ENCODE data around the gene STON2.

Gene STON2

GRCh38 chr14:81427348-81428058, 27.4 kb upstream of the STON2 start:
- TF ChIP-seq TCF4 (CRISPR knock-in tag; IDR thresholded peaks at IDR 0.05; ENCODE audit: borderline replicate concordance), result no peak
- no peak for TF ChIP-seq PATZ1 (CRISPR knock-in tag; IDR thresholded peaks at IDR 0.05; ENCODE audit: borderline replicate concordance)
- TF ChIP-seq ARNTL (CRISPR knock-in tag; IDR thresholded peaks at IDR 0.05; ENCODE audit: borderline replicate concordance, low read depth), result no peak
- TF ChIP-seq, protein P1, sequence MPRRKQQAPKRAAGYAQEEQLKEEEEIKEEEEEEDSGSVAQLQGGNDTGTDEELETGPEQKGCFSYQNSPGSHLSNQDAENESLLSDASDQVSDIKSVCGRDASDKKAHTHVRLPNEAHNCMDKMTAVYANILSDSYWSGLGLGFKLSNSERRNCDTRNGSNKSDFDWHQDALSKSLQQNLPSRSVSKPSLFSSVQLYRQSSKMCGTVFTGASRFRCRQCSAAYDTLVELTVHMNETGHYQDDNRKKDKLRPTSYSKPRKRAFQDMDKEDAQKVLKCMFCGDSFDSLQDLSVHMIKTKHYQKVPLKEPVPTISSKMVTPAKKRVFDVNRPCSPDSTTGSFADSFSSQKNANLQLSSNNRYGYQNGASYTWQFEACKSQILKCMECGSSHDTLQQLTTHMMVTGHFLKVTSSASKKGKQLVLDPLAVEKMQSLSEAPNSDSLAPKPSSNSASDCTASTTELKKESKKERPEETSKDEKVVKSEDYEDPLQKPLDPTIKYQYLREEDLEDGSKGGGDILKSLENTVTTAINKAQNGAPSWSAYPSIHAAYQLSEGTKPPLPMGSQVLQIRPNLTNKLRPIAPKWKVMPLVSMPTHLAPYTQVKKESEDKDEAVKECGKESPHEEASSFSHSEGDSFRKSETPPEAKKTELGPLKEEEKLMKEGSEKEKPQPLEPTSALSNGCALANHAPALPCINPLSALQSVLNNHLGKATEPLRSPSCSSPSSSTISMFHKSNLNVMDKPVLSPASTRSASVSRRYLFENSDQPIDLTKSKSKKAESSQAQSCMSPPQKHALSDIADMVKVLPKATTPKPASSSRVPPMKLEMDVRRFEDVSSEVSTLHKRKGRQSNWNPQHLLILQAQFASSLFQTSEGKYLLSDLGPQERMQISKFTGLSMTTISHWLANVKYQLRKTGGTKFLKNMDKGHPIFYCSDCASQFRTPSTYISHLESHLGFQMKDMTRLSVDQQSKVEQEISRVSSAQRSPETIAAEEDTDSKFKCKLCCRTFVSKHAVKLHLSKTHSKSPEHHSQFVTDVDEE (CRISPR knock-in tag; IDR thresholded peaks at IDR 0.05), result no peak
- TF ChIP-seq SNAI2 (CRISPR knock-in tag; IDR thresholded peaks at IDR 0.05), result no peak
- no peak for ATAC-seq

- ATAC-seq, result no peak
- TF ChIP-seq PATZ1 (CRISPR knock-in tag; IDR thresholded peaks at IDR 0.05; ENCODE audit: borderline replicate concordance), result no peak
- no peak for TF ChIP-seq ZFP3 (CRISPR knock-in tag; IDR thresholded peaks at IDR 0.05)
- no peak for TF ChIP-seq ZC3H10 (CRISPR knock-in tag; IDR thresholded peaks at IDR 0.05)
- TF ChIP-seq, protein P1 (CRISPR knock-in tag; IDR thresholded peaks at IDR 0.05), result no peak
These were observed 23.4 kb upstream of the STON2 start for GRCh38 chr14:81423504-81423903.

DNA sequence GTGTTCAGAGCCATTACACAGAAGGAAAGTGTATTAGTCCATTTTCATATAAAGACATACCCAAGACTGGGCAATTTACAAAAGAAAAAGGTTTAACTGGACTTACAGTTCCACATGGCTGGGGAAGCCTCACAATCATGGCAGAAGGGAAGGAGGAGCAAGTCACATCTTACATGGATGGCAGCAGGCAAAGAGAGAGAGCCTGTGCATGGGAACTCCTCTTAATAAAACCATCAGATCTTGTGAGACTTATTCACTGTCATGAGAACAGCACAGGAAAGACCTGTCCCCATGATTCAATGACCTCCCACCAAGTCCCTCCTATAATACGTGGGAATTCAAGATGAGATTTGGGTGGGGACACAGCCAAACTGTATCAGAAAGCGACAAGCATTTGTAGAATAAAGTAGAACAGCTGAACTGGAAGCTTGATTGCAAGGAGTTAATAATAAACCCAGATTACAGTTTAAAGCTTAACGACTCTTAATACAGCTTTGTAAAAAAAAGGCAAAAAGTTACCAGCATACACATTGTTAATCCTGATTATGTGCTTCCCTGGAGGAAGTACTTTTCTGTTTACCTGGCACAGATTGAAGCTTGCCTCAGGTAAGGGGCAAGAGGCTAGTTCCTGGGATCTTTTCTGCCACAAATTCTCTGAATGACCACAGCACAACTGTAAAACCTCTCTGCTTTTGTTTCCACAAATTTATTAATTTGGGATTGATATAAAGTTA, 18.1 kb upstream of the STON2 start:
- no peak for ATAC-seq
- TF ChIP-seq PPARA (CRISPR knock-in tag; IDR thresholded peaks at IDR 0.05; ENCODE audit: borderline replicate concordance) (no peak), CREB5 (CRISPR knock-in tag; IDR thresholded peaks at IDR 0.05; ENCODE audit: low read depth) (no peak), PATZ1 (CRISPR knock-in tag; IDR thresholded peaks at IDR 0.05; ENCODE audit: borderline replicate concordance) (no peak), ZFP3 (CRISPR knock-in tag; IDR thresholded peaks at IDR 0.05) (no peak), ZC3H10 (CRISPR knock-in tag; IDR thresholded peaks at IDR 0.05) (no peak), ZFP30 (CRISPR knock-in tag; IDR thresholded peaks at IDR 0.05) (no peak)

- no peak for ATAC-seq
- TF ChIP-seq RARB (CRISPR knock-in tag; IDR thresholded peaks at IDR 0.05) (no peak), PPARA (CRISPR knock-in tag; IDR thresholded peaks at IDR 0.05; ENCODE audit: borderline replicate concordance) (no peak), ESRRG (CRISPR knock-in tag; IDR thresholded peaks at IDR 0.05) (no peak), ARNTL (CRISPR knock-in tag; IDR thresholded peaks at IDR 0.05; ENCODE audit: borderline replicate concordance, low read depth) (no peak), ZNF565 (CRISPR knock-in tag; conservative IDR thresholded peaks at IDR 0.05; ENCODE audit: low read depth) (no peak), ISL1 (CRISPR knock-in tag; IDR thresholded peaks at IDR 0.05) (no peak), SNAI2 (CRISPR knock-in tag; IDR thresholded peaks at IDR 0.05) (no peak), ZFP3 (CRISPR knock-in tag; IDR thresholded peaks at IDR 0.05) (no peak)
- TF ChIP-seq, protein P2, sequence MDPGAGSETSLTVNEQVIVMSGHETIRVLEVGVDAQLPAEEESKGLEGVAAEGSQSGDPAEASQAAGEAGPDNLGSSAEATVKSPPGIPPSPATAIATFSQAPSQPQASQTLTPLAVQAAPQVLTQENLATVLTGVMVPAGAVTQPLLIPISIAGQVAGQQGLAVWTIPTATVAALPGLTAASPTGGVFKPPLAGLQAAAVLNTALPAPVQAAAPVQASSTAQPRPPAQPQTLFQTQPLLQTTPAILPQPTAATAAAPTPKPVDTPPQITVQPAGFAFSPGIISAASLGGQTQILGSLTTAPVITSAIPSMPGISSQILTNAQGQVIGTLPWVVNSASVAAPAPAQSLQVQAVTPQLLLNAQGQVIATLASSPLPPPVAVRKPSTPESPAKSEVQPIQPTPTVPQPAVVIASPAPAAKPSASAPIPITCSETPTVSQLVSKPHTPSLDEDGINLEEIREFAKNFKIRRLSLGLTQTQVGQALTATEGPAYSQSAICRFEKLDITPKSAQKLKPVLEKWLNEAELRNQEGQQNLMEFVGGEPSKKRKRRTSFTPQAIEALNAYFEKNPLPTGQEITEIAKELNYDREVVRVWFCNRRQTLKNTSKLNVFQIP (CRISPR knock-in tag; IDR thresholded peaks at IDR 0.05; ENCODE audit: borderline replicate concordance, low read depth), result no peak
- TF ChIP-seq, protein P3, sequence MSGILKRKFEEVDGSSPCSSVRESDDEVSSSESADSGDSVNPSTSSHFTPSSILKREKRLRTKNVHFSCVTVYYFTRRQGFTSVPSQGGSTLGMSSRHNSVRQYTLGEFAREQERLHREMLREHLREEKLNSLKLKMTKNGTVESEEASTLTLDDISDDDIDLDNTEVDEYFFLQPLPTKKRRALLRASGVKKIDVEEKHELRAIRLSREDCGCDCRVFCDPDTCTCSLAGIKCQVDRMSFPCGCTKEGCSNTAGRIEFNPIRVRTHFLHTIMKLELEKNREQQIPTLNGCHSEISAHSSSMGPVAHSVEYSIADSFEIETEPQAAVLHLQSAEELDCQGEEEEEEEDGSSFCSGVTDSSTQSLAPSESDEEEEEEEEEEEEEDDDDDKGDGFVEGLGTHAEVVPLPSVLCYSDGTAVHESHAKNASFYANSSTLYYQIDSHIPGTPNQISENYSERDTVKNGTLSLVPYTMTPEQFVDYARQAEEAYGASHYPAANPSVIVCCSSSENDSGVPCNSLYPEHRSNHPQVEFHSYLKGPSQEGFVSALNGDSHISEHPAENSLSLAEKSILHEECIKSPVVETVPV (CRISPR knock-in tag; IDR thresholded peaks at IDR 0.05), result no peak
These were observed 16.9 kb upstream of the STON2 start for GRCh38 chr14:81416981-81417380.

All from SK-N-SH treated with all-trans-retinoic acid at 6 μM for 48 hours (cell line).